HL-60 (cell line): ENCODE data around the gene KCNMA1.

Source experiments
- CTCF ChIP-seq: IDR thresholded peaks from one replicate; pipeline ENCODE4 v1.5.1; 2011; ENCODE audit warnings: low read length, control low read depth, inconsistent platforms; ENCODE audit not compliant: insufficient read depth
- GABPA ChIP-seq: IDR thresholded peaks from 2 replicates; pipeline ENCODE4 v1.6.1; 2012; ENCODE audit warnings: low read depth
- POLR2AphosphoS5 ChIP-seq: IDR thresholded peaks from 2 replicates; pipeline ENCODE4 v1.6.1; 2012; ENCODE audit warnings: low read depth
- REST ChIP-seq: IDR thresholded peaks from 2 replicates; pipeline ENCODE4 v1.6.1; 2012; ENCODE audit warnings: low read depth; ENCODE audit not compliant: insufficient replicate concordance
- SPI1 ChIP-seq: IDR thresholded peaks from 2 replicates; pipeline ENCODE4 v1.6.1; 2012; ENCODE audit warnings: low read depth, mild to moderate bottlenecking, borderline replicate concordance

GRCh38 chr10:77309092-77309491, 328.5 kb downstream of the KCNMA1 start:
- no peak for TF ChIP-seq POLR2AphosphoS5
- no peak for TF ChIP-seq CTCF
- no peak for TF ChIP-seq REST
- TF ChIP-seq GABPA: no peak
- no peak for TF ChIP-seq SPI1
